ENCODE results near the gene HSPA12B. TPM values are rescaled to one million over a fixed set of nuclear protein-coding genes. Genes with fewer than 3 reads are reported as not detected.

HSPA12B gene
- total and polyA plus RNA-seq, 2 of the 13 experiments (the other 11 are each of a cell fraction or from before 2014, with no cell fraction given) = 0.01 TPM; not detected in 1

GRCh38 chr20:3765171-3765882, 32.8 kb downstream of the HSPA12B start:
- Histone ChIP-seq H3K4me1 (ENCODE audit: insufficient read depth, low read length) (peaks cover 62% of the 10 kb centered on the region), H3K9ac (ENCODE audit: insufficient read depth, low read depth, low read length) (peak overlapping the region; percentile 5; the same call in 1 of the 2 replicates), H3K79me2 (ENCODE audit: insufficient read depth, low read length) (peaks cover 22% of the 10 kb centered on the region), H3K27me3 (ENCODE audit: control insufficient read depth in 1 of 2, insufficient read depth in 2 of 2, low read length in 2 of 2) (no peaks in the 10 kb centered on the region), H3K4me3 (replicated peaks in 1 of 3; ENCODE audit: insufficient read depth in 1 of 3, low read depth in 2 of 3, low read length in 3 of 3) (no peak overlapping the region), H4K20me1 (ENCODE audit: insufficient read depth, low read length) (no peaks in the 10 kb centered on the region), H3K36me3 (replicated peaks in 1 of 2; ENCODE audit: control insufficient read depth in 1 of 2, insufficient read depth in 2 of 2, low read length in 2 of 2) (peaks cover 5 to 9% of the 10 kb centered on the region in 2 experiments; a peak in 2 of 5 replicates), H3K4me2 (ENCODE audit: low read depth, low read length) (peak overlapping the region; percentile 97), H2AFZ (ENCODE audit: low read length) (no peak overlapping the region), H3K9me3 (ENCODE audit: low read length) (no peaks in the 10 kb centered on the region), H3K27ac (ENCODE audit: extremely low read length, insufficient read depth, low read length) (no peak overlapping the region)
- CTCF ChIA-PET (ENCODE audit: low intra/inter-chr PET ratio, low total read pairs) = no interaction called here
- POLR2A ChIA-PET = interaction anchor here (1.0 to 1.2 kb wide), 3 partner anchors 13 to 21 kb away, joined by 3 read pairs; partner anchors contain the start of gene CENPB
- in situ Hi-C loops (cut with HindIII; ENCODE audit: extremely low pct_ligation_motif_present, low pct_unique_long_range_greater_than_20kb) (no loop called here), intact Hi-C loops (cut with micrococcal nuclease; ENCODE audit: unreplicated experiment) (no loop called here)
- WGBS (ENCODE audit: low lambda C conversion rate) = 92% methylated on average over 3 of the region's 3 CpGs
- no peak for FAIRE-seq
- no peak for DNase-seq (ENCODE audit: low spot score)
- no peak for ATAC-seq
- no TSS peak for BruUV-seq (replicated peaks)
- TF ChIP-seq NR3C1 (CRISPR knock-in tag; IDR thresholded peaks at IDR 0.05) (no peak), TBP (CRISPR knock-in tag; IDR thresholded peaks at IDR 0.05) (no peak), SRY (CRISPR knock-in tag; IDR thresholded peaks at IDR 0.05) (0 out of 2 replicates have a peak, but pooled peaks have one; percentile 40), CAMTA2 (CRISPR knock-in tag; IDR thresholded peaks at IDR 0.05; ENCODE audit: borderline replicate concordance) (no peak), HNF1B (CRISPR knock-in tag; IDR thresholded peaks at IDR 0.05) (no peak), ZSCAN29 (CRISPR knock-in tag; conservative IDR thresholded peaks at IDR 0.05) (no peak), ZNF552 (CRISPR knock-in tag; IDR thresholded peaks at IDR 0.05; ENCODE audit: borderline replicate concordance) (no peak), BCL3 (CRISPR knock-in tag; IDR thresholded peaks at IDR 0.05) (no peak), TGIF2 (CRISPR knock-in tag; IDR thresholded peaks at IDR 0.05) (no peak), UBTF (CRISPR knock-in tag; IDR thresholded peaks at IDR 0.05) (0 out of 2 replicates have a peak, but pooled peaks have one; percentile 22), ZNF7 (CRISPR knock-in tag; IDR thresholded peaks at IDR 0.05) (peak; percentile 61; the same call in 1 of the 2 replicates), KAT7 (CRISPR knock-in tag; IDR thresholded peaks at IDR 0.05; ENCODE audit: borderline replicate concordance) (no peak), DZIP1 (CRISPR knock-in tag; IDR thresholded peaks at IDR 0.05) (peak; percentile 46; the same call in 1 of the 2 replicates)

All from HepG2 (cell line).